ENCODE results near the gene RRAGC.

The RRAGC gene, protein sequence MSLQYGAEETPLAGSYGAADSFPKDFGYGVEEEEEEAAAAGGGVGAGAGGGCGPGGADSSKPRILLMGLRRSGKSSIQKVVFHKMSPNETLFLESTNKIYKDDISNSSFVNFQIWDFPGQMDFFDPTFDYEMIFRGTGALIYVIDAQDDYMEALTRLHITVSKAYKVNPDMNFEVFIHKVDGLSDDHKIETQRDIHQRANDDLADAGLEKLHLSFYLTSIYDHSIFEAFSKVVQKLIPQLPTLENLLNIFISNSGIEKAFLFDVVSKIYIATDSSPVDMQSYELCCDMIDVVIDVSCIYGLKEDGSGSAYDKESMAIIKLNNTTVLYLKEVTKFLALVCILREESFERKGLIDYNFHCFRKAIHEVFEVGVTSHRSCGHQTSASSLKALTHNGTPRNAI

DNA sequence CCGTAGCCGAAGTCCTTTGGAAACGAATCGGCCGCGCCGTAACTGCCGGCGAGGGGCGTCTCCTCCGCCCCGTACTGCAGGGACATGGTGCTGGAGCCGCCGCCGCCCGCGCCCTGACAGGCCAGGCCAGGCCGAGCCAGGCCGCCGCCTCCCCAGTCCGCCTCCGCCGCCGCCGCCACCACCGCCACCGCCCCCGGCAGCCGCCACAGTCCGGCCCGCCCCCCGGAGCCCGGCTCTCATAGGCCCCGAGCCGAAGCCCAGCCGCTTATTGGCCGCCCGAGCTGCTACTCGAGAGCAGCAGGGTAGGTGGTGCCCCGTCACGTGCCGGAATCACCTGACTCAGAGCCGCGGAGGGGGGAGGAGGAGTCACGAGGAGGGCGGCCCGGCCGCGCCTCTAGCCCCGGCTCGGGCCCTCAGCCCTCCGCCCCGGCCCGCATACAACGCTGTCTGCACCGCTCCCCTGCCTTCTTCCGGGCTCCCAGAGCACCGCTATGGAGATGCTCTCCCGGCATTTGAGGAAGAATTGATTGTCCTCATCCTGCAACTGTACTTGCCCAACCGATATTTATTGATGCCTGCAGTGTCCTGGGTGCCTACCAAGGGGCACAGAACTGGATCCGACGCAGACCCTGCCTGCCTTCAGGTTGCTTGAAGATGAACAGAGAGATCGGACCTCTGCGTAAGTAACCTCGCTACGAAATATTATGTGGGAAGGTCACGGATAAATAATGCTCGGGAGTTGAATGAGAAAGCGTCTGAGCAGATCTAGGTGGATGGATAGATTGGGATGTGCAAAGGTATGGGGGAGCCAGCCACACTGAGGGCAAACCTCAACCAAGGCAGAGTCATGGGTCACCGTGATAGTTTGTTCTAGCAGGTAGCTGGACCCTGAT is at the start of gene RRAGC:
Gene RRAGC (minus strand): TSS at position 212 of the 893 bp plus-strand sequence. CDS start 126 bp downstream, at position 86.
- DNase-seq = peak; percentile 79 to 100 (median 98)

DNA sequence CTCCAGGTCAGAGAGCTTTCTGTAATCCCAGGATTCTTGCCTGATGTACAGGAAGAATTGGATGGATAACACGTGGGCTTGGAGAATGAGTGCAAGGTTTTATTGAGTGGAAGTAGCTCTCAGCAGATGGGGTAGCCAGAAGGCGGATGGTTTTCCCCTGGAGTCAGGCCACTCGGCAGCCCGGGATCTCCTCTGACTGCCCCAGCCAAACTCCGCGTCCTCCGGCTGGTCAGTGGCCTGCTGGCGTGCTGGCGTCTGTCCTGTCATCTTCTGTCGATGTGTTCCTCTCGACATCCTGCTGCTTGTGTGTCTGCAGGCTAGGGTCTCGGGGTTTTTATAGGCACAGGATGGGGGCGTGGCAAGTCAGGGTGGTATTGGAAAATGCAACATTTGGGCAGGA is 49.2 kb upstream of the RRAGC start:
- no peak for DNase-seq

DNA sequence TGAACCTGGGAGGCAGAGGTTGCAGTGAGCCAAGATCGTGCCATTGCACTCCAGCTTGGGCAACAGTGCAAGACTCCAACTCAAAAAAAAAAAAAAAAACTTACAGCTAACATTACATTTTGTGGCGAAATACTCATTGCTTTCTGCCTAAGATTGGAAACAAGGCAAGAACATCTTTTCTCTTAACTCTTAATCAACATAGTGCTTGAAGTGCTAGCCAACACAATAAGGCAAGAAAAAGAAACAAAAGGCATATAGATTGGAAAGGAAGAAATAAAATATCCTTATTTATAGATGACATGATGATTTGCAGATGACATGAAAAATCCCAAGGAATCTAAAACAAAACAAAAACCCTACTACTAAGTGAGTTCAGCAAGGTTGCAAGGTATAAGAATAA is 46.4 kb upstream of the RRAGC start:
- DNase-seq = no peak

DNA sequence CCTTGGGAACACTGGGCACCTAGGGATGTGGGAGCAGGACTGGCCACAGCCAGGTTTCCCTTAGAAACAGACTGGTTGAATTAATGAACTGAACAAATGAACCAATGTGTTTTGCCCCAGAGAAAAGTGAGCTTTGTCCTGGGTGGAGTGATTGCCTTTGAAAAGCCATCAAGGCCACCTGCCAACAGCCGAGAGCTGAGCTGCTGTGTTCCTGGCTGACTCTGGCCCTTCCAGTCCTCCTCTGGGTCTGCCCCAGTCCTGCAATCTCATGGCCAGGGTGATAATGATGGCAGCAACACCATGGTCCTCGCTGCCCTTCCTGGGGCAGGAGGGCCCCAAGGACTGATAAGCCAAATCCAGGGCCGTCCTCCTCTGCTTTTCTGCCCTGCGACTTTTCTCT is 40.0 kb upstream of the RRAGC start:
- no peak for DNase-seq

DNA sequence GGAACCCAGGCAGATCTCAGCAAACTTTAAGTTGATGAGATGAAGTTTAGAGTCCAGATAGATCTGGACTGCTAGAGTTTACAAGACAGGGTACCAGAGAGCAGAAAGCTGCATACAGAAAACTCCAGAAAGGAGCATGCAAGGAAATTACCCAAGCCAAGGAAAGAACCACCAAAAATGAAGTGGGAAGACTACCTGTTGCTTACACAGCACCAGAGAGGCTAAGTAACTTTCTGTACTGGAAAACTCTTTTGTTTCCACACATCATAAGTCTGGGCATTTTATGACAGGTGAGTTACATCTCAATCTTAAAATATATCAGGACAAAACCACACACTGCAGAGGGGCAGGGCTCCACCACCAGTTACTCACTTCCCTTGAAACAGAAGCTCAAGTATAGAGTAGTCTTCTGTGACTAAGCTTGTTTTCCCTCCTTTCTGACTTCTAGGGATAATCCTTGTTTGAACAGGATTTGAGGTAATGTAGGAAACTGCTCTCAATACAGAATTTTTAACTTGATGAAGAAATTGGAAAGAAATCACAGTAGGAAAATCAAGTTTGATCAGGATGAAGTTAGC is 39.2 kb upstream of the RRAGC start:
- DNase-seq = no peak

DNA sequence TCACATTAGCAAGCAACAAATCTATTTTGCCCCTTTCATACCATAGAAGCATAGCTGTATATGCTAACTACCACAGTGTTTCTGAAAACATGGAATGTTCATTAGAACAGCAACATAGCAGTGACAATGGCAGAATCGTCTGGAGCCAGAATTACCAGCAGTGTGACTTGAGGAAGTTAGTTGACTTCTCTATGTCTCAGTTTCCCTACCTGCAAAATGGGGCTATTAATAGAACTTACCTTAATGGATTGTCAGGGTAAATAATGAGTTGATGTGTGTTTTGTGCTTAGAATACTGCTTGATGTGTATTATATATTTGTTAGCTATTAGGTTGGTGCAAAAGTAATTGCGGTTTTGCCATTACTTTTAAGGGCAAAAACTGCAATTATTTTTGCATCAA is 36.6 kb upstream of the RRAGC start:
- no peak for DNase-seq

DNA sequence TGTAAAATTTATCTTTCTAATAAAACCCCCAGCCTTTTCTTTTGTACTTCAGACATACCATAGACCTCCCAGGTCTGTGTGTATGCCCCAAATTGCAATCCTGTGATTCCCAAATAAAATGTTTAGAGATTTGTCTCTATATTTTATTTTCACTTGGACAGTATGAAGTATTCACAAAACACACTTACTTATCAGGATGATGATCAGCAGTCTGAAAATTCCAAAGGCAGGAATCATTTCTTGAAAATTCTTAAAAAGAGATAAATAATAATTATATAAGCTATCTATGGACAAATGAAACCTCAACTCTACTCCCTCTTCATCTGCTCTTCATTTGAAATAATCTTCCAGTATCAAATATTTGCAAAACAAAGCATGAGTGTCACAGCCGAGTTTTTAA is 33.4 kb upstream of the RRAGC start:
- DNase-seq = no peak

DNA sequence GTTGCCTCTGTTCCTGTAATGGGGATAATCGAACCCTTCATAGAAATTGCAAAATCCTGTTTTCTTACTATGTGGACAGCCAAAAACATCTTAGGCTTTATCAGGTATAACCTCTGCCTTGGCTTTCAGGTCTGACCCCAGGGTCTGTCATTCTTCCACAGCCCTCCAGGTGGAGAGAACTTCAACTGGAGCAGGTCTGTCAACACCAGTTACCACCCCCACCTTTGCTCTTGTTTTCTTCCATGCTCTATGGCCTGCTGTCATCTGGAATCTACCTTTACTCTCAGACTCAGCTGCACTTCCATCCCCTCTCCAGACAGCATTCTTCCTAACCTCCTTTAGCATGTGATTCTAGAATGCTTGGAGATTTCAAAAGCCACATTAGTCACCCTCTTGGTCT is 32.2 kb upstream of the RRAGC start:
- no peak for DNase-seq

DNA sequence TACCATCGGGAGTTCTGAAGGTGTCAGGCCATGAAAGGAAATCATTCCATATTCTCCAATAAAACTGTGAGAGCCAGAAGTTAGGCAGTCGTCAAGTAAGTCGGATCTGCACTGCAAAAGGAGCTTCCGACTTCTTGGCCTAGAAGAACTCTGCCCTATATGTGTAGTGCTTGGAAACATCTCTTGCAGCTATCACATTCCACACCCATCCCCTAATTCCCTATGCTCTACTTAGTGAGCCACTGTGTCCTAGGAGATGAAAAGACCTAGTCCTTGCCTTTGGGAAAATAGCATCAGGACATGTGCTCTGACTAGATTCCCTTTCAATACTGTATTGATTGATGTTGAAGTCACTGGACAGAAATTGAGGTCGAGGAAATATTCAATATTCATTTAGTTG is 30.0 kb upstream of the RRAGC start:
- DNase-seq = no peak

DNA sequence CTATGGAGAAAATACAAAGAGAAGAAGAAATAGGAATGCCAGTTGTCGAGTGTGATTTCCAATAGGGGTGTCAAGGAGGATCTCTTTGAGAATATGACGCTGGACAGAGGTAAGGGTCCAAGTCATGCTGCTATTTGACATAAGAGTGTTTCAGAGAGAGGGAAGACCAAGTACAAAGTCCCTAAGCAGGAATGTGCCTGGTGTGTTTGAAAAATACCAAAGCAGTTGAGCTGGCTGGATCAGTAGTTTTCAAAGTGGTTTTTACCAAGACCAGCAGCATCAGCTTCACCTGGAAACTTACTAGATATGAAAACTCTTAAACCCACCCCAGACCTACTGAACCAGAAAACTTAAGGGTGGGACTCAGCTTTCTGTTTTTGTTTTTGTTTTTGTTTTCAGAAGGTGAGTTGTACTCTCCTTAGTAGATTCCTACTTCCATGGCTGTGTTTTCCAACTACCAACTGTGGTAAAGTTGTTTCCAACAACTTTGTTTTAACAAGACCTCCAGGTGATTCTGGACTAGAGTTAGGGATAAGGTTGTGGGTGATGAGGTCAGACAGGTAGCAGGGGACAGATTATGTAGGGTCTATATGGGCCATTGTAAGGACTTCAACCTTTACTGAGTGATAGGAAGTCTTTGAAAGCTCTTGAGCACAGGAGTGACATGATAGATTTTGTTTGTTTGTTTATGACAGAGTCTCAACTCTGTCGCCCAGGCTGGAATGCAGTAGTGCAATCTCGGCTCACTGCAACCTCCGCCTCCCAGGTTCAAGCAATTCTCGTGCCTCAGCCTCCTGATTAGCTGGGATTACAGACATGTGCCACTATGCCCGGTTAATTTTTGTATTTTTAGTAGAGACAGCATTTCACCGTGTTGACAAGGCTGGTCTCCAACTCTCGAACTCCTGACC is 29.1 kb upstream of the RRAGC start:
- DNase-seq = no peak

DNA sequence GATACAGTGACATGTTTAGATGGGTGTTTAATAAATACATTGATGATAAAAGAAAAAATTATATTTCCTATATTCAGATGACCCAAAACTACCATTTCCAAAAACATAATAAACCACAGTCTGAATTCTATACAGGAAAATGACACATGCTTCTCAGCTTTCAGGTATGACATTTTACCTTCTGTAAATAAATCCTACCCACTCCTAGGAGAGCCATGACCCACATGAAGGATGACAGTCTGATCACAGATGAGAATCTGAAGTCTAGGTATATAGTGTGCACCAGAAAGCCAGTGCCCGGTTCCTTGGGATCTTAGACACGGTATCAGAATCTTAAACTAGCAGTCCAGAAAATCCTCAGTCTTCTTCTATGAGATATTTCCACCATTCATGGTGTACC is 25.5 kb upstream of the RRAGC start:
- DNase-seq = no peak

DNA sequence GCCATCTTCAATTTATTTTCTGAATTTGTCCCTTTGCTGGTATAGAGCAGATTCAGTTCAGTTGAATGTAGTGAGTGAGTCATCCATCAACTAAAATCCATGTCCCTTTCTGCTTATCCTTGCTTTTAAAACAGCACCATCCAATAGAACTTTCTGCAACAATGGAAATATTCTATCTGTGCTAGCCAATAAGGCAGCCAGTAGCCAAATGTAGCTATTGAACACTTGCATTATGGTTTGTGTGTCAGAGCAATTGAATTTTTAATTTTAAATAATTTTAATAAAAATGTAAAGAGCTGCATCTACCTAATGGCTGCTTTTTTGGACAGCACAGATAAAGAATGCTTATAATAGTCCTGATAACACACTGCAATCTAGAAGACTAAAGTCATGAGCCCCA is 21.9 kb upstream of the RRAGC start, which contains the start of gene GJA9:
Gene GJA9 (minus strand): TSS at position 101 of the 400 bp plus-strand sequence. CDS start 5,489 bp downstream, outside the sequence.
- no peak for DNase-seq

DNA sequence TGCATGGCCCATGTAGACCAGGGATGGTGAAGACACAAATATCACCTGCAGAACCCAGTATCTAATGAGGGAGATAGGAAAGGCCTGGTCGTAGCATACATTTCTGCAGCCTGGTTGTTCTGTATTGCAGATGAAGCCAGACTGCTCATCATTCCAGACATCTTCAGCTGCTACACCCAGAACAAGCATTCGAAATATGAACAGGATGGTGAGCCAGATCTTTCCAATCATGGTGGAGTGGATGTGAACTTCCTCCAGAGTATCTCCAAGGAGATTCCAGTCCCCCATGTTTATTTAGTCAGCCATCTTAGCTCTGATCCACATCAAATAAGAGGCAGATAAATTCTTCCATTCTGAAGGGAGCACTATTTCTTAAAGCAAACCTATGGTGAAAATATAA is 16.2 kb upstream of the RRAGC start:
- no peak for DNase-seq

DNA sequence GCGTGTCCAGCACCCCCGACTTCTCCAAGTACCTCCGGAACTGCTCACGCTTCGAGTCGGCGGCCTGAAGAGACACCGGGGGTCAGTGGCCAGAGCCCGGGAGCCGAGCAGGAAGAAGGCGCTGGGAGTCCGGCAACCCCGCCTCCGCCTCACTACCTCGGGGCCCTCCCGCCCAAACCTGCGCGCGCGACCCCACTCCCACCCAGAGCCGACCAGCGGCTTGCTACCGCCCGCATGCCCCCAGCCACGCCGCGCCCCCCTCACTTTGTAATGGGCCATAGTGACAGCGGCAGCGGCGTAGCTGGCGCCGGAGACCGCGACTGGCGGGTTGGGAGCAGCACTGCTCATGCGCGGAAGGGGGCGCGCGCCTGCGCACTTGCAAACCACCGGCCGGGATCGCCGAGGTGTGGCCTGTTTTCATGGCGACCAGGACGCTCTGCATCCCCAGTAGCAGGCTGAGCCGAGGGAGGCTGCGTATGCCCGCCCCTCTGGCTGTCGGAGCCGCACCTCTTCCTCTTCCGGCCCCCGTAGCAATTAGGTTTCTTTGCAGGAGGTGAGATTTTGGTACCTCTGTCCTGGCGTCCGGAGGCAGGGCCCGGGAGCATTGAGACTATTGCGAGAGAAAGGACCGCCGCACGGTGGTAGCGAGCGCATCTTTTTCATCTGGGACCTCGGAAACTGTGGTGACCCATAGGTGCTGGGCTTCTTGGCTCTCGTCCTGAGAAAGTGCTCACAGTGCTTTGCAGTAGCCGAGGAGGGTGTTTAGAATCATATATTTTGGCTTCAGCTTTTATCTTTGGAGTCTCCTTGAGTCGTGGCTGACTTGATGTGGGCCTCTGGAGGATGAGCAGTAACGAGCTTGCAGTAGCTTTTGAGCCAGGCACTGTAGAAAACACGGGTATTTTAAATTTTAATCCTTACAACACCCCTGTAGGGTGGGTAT is 13.7 kb upstream of the RRAGC start, which contains the start of gene MYCBP:
Gene MYCBP (minus strand): TSS at position 322 of the 943 bp plus-strand sequence. CDS start 43 bp downstream, at position 279.
- DNase-seq = peak; percentile 83 to 99 (median 94)

DNA sequence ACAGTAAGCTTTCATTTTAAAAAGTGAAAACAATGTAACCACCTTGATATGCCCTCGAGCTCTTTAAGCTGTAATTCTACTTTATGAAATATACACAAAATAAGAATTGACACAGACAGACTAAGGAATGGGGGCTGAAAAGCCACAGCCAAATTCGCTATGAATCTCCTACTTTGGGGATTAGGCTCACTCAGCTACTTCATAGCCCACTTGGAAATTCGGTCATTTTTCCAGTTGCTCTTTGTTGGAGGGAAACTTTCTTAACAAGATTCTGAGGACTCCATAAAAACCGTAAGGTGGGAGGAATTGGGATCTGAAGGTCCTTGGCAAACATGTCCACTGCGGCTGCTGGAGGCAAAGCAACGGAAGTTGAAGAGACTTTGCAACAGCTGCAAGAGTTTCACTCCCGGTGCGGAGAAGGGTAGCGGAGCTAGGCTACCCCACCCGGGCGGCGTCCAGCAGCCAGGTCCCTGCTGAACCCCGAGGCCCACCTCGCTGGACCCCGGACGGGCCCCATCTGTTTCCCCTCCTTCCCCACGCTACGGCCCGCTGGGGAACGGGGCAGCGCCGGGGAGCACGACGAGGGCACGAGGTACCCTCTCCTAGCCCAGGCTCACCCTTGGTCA is 12.9 kb upstream of the RRAGC start:
- peak in 5 of 56 donors; percentile 22 to 45 (median 33) for DNase-seq

DNA sequence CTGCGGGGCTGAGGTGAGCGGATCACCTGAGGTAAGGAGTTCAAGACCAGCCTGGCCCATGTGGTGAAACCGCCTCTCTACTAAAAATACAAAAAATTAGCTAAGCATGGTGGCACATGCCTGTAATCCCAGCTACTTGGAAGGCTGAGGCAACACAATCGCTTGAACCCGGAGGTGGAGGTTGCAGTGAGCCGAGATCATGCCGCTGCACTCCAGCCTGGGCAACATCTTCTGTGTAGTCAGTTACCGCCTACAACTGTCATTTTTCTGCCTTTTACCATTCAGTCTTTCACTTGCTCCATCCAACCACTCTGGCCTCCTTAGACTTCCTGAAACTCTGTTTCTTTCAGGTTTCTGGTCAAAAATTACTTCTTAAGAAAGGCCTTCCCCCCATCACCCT is 11.4 kb upstream of the RRAGC start:
- no peak for DNase-seq

DNA sequence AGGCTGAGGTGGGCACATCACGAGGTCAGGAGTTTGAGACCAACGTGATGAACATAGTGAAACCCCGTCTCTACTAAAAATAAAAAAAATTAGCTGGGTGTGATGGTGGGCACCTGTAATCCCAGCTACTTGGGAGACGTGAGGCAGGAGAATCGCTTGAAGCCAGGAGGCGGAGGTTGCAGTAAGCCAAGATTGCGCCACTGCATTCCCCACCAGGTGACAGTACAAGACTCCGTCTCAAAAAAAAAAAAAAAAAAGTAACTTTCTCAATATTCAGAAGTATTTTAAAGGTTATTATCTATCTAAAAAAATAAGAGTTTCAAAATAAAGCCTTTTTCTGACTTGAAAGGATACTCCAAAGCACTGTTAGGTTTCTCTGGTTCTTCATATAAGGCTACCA is 7.6 kb upstream of the RRAGC start:
- DNase-seq = no peak

DNA sequence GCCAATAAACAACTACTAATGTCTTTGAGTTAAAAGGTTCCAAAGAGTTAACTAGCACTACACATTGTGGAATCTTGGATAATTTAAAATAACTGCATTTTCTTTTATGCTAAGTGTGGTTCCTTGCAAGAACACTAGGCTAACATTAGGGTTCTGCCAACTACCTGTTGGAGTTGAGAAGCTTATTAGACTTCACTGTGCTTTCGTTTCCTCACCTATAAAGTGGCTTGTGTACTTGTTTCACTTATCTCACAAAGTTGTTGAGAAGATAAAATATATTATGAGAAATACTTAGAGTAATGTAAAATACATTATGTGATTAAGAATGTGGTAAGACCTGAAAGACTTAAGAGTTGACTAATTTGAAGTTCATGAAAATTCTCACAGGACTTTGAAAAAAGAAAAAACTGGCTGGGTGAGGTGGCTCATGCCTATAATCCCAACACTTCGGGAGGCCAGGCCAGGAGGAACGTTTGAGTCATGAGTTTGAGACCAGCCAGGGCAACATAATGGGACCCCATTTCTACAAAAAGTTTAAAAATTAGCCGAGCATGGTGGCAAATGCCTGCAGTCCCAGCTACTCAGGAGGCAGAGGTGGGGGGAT is 5.6 kb upstream of the RRAGC start:
- no peak for DNase-seq

DNA sequence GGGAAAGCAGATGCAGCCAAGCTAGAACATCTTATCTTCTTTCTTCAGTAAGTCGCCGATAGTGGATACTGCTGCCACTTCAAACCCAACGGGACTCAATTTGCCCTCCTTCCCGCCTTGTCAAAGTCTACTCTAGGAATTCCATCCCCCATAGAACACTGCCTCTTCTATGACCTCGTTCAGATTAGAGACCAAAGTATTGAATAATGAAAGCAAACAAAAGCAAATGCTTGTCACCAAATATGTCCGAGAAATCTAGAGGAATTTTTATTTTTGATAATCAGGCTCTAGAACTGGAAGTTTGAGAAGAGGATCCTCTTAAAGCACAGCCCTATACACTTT is 853 bp upstream of the RRAGC start:
- DNase-seq = no peak
